K562 (cell line): Measurements from ENCODE around the gene SCUBE2.

Experiments used
- ARHGAP35 ChIP-seq: fragments of 450-650 bp; IDR thresholded peaks from 2 replicates; pipeline ENCODE4 v1.6.1; 2018; ENCODE audit not compliant: partially characterized antibody
- ELF1 ChIP-seq: fragments of 200-800 bp; sonication (Bioruptor generic); IDR thresholded peaks from 2 replicates; pipeline ENCODE4 v1.6.1; 2016; ENCODE audit warnings: missing genetic modification characterization, missing compliant biosample characterization
- HDAC2 ChIP-seq: fragments of 450-650 bp; IDR thresholded peaks from 2 replicates; pipeline ENCODE4 v1.6.1; 2016; ENCODE audit warnings: mild to moderate bottlenecking
- HIVEP1 ChIP-seq: fragments of 250-450 bp; sonication (Bioruptor Pico); IDR thresholded peaks from 2 replicates; pipeline ENCODE4 v1.4.0; 2020; ENCODE audit warnings: mild to moderate bottlenecking
- POLR2AphosphoS5 ChIP-seq: IDR thresholded peaks from 2 replicates; pipeline ENCODE4 v1.6.1; 2011; ENCODE audit warnings: mild to moderate bottlenecking, low read depth, low read length, moderate library complexity; ENCODE audit not compliant: control insufficient read depth, insufficient read depth
- ZNF121 ChIP-seq: sonication (generic); formaldehyde crosslinking; conservative IDR thresholded peaks from 2 replicates; pipeline ENCODE4 v1.8.0; 2022; ENCODE audit warnings: missing genetic modification reagents
- ZNF274 ChIP-seq: IDR thresholded peaks from 2 replicates; pipeline ENCODE4 v1.6.1; 2011; ENCODE audit warnings: low read depth, mild to moderate bottlenecking, low read length, moderate library complexity, borderline replicate concordance
- TF ChIP-seq, protein P1 (sequence below), 3 experiments: IDR thresholded peaks in 2 of 3; conservative IDR thresholded peaks in 1 of 3; 2 replicates each; pipeline ENCODE4 v1.5.1; 2011 to 2012; ENCODE audit warnings: low read length in 3 of 3, mild to moderate bottlenecking in 3 of 3, control low read depth in 2 of 3, improper control_type of control experiment in 1 of 3, inconsistent platforms in 1 of 3, low read depth in 1 of 3, mixed read lengths in 1 of 3, moderate library complexity in 1 of 3; ENCODE audit not compliant: insufficient read depth in 2 of 3
- TF ChIP-seq, protein P2 (sequence below): sonication (generic); formaldehyde crosslinking; IDR thresholded peaks from 2 replicates; pipeline ENCODE4 v1.8.0; 2022; ENCODE audit warnings: mild to moderate bottlenecking, missing genetic modification reagents
- TF ChIP-seq, protein P3 (sequence below), 2 experiments: fragments of 450-650 bp; formaldehyde crosslinking in 1 of 2; IDR thresholded peaks; 2 replicates each; pipeline versions ENCODE4 v1.4.0 to v1.6.1; 2014 to 2020; ENCODE audit warnings: mild to moderate bottlenecking in 2 of 2, borderline replicate concordance in 1 of 2, low read depth in 1 of 2

DNA sequence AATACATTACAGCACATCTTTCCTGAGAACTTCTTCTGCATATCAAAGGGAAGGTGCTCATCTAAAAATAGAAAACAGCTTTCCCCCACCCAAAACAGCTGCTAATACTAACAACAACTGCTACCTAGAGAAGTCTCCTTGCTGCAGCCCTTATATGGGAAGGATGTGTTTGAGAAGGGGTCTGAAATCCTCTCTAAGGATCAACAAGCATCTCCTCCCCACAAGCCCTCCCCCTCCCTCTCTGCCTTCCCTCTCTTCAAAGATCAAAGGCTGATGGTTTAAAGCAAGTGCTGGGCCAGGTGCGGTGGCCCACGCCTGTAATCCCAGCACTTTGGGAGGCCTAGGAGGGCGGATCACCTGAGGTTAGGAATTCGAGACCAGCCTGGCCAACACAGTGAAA lies 33.5 kb downstream of the SCUBE2 start:
- TF ChIP-seq, protein P1, sequence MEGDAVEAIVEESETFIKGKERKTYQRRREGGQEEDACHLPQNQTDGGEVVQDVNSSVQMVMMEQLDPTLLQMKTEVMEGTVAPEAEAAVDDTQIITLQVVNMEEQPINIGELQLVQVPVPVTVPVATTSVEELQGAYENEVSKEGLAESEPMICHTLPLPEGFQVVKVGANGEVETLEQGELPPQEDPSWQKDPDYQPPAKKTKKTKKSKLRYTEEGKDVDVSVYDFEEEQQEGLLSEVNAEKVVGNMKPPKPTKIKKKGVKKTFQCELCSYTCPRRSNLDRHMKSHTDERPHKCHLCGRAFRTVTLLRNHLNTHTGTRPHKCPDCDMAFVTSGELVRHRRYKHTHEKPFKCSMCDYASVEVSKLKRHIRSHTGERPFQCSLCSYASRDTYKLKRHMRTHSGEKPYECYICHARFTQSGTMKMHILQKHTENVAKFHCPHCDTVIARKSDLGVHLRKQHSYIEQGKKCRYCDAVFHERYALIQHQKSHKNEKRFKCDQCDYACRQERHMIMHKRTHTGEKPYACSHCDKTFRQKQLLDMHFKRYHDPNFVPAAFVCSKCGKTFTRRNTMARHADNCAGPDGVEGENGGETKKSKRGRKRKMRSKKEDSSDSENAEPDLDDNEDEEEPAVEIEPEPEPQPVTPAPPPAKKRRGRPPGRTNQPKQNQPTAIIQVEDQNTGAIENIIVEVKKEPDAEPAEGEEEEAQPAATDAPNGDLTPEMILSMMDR (IDR thresholded peaks at IDR 0.05 in 2 of 3, conservative IDR thresholded peaks at IDR 0.05 in 1 of 3; ENCODE audit: insufficient read depth in 2 of 3, low read depth in 1 of 3, low read length in 3 of 3): no peak
- TF ChIP-seq ZNF274: no peak
- TF ChIP-seq, protein P2, sequence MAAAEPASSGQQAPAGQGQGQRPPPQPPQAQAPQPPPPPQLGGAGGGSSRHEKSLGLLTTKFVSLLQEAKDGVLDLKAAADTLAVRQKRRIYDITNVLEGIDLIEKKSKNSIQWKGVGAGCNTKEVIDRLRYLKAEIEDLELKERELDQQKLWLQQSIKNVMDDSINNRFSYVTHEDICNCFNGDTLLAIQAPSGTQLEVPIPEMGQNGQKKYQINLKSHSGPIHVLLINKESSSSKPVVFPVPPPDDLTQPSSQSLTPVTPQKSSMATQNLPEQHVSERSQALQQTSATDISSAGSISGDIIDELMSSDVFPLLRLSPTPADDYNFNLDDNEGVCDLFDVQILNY: no peak
- TF ChIP-seq ARHGAP35: no peak
- no peak for TF ChIP-seq ELF1 (tag)
- TF ChIP-seq POLR2AphosphoS5: no peak
- no peak for TF ChIP-seq HIVEP1 (CRISPR knock-in tag)
- no peak for TF ChIP-seq ZNF121
- no peak for TF ChIP-seq HDAC2
- TF ChIP-seq, protein P3, sequence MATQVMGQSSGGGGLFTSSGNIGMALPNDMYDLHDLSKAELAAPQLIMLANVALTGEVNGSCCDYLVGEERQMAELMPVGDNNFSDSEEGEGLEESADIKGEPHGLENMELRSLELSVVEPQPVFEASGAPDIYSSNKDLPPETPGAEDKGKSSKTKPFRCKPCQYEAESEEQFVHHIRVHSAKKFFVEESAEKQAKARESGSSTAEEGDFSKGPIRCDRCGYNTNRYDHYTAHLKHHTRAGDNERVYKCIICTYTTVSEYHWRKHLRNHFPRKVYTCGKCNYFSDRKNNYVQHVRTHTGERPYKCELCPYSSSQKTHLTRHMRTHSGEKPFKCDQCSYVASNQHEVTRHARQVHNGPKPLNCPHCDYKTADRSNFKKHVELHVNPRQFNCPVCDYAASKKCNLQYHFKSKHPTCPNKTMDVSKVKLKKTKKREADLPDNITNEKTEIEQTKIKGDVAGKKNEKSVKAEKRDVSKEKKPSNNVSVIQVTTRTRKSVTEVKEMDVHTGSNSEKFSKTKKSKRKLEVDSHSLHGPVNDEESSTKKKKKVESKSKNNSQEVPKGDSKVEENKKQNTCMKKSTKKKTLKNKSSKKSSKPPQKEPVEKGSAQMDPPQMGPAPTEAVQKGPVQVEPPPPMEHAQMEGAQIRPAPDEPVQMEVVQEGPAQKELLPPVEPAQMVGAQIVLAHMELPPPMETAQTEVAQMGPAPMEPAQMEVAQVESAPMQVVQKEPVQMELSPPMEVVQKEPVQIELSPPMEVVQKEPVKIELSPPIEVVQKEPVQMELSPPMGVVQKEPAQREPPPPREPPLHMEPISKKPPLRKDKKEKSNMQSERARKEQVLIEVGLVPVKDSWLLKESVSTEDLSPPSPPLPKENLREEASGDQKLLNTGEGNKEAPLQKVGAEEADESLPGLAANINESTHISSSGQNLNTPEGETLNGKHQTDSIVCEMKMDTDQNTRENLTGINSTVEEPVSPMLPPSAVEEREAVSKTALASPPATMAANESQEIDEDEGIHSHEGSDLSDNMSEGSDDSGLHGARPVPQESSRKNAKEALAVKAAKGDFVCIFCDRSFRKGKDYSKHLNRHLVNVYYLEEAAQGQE (IDR thresholded peaks at IDR 0.05; ENCODE audit: borderline replicate concordance): no peak
- TF ChIP-seq, protein P3 (CRISPR knock-in tag; IDR thresholded peaks at IDR 0.05; ENCODE audit: low read depth): no peak
